ENCODE data around the gene C20orf96. TPM values are rescaled to one million over a fixed set of nuclear protein-coding genes. Genes with fewer than 3 reads are reported as not detected.
"Not testable (repeated sequence)": the region's sequence is repeated elsewhere in the genome, so short reads cannot be mapped to it uniquely, and the experiment has no call there.

C20orf96 gene
- total and polyA plus RNA-seq, 2 of the 4 experiments (the other 2 are of a cell fraction) = 2.0 to 9.8 TPM

- H3K4me2 ChIP-seq (ENCODE audit: low read depth, low read length); H4K91ac ChIP-seq (ENCODE audit: insufficient read depth, low read depth, low read length); H3K9me3 ChIP-seq (ENCODE audit: control insufficient read depth, insufficient read depth, low read length); H3K27me3 ChIP-seq (ENCODE audit: control insufficient read depth, insufficient read depth, low read length); BruUV-seq (replicated peaks); CTCF ChIA-PET; dilution Hi-C loops (cut with HindIII; ENCODE audit: low sequenced_read_pairs, unreplicated experiment); H4K5ac ChIP-seq (ENCODE audit: low read depth, low read length); H2BK20ac ChIP-seq (ENCODE audit: low read depth, low read length); H4K20me1 ChIP-seq (ENCODE audit: insufficient read depth, low read length); H2BK15ac ChIP-seq (ENCODE audit: low read depth, low read length); H3K18ac ChIP-seq (ENCODE audit: low read depth, low read length); H3K9ac ChIP-seq (ENCODE audit: low read depth, low read length); H2BK120ac ChIP-seq (ENCODE audit: low read depth, low read length); POLR2A ChIA-PET (ENCODE audit: unreplicated experiment); H3K9me1 ChIP-seq (ENCODE audit: insufficient read depth, low read length); H3K14ac ChIP-seq (replicated peaks; ENCODE audit: low read depth, low read length); in situ Hi-C loops (cut with MboI; ENCODE audit: low sequenced_read_pairs); H2AK5ac ChIP-seq (ENCODE audit: low read depth, low read length); H2AFZ ChIP-seq (replicated peaks; ENCODE audit: low read length, poor library complexity); H2AK9ac ChIP-seq (replicated peaks; ENCODE audit: low read depth, low read length, poor library complexity); H3K79me1 ChIP-seq (ENCODE audit: low read depth in 1 of 2, low read length in 2 of 2); H3K56ac ChIP-seq (ENCODE audit: extremely low read depth, insufficient read depth, low read length); H4K8ac ChIP-seq (ENCODE audit: low read depth in 2 of 2, low read length in 2 of 2); ATAC-seq (ENCODE audit: low read depth); H3K4ac ChIP-seq (ENCODE audit: low read depth, low read length); H3K4me1 ChIP-seq (ENCODE audit: control insufficient read depth, insufficient read depth, low read length); intact Hi-C loops (cut with micrococcal nuclease); H3K36me3 ChIP-seq (ENCODE audit: control insufficient read depth, insufficient read depth, low read length); H3K23ac ChIP-seq (ENCODE audit: low read depth, low read length); H3K27ac ChIP-seq (ENCODE audit: insufficient read depth, low read length); H3K4me3 ChIP-seq (ENCODE audit: insufficient read depth, low read depth, low read length); DNase-seq; H2BK5ac ChIP-seq (ENCODE audit: low read depth, low read length, poor library complexity, severe bottlenecking): not testable (repeated sequence)
- WGBS, 2 experiments (ENCODE audit: extremely low coverage in 2 of 2, insufficient read length in 1 of 2) = 33% methylated on average over 1 of the region's 3 CpGs; no CpG with 5 or more reads in 1 of the 2 experiments
Measured at GRCh38 chr20:225879-226278, 64.7 kb downstream of the C20orf96 start.
